Measurements from ENCODE around the gene MRPS26.

GRCh38 chr20:3084283-3084985, 38.6 kb downstream of the MRPS26 start, which contains the start of gene AVP:
- TF ChIP-seq POLR2AphosphoS5 (IDR thresholded peaks at IDR 0.05) (no peak), CTCF (IDR thresholded peaks at IDR 0.05) (no peak), EP300 (IDR thresholded peaks at IDR 0.05) (no peak)
